Hepatocyte (in vitro differentiated cells): Measurements from ENCODE around the gene TBPL1.
"Not testable (repeated sequence)": the region's sequence is repeated elsewhere in the genome, so short reads cannot be mapped to it uniquely, and the experiment has no call there.

Experiments
- CTCF ChIP-seq: fragments of 200-600 bp; sonication (generic); IDR thresholded peaks from 2 replicates; pipeline ENCODE4 v1.5.1; 2016; ENCODE audit warnings: antibody characterized with exemption, mild to moderate bottlenecking; ENCODE audit not compliant: poor library complexity
- EZH2phosphoT487 ChIP-seq: fragments of 200-600 bp; sonication (generic); IDR thresholded peaks from one replicate; pipeline ENCODE4 v1.6.1; 2018; ENCODE audit warnings: antibody characterized with exemption, mild to moderate bottlenecking, low read depth, moderate library complexity; ENCODE audit not compliant: unreplicated experiment, severe bottlenecking

- not testable (repeated sequence) for TF ChIP-seq CTCF, EZH2phosphoT487
These were observed 21.8 kb upstream of the TBPL1 start for GRCh38 chr6:133931221-133931620.
